ENCODE data around the gene PCDHGC3. TPM values are rescaled to one million over a fixed set of nuclear protein-coding genes. Genes with fewer than 3 reads are reported as not detected.

The PCDHGC3 gene
- total RNA-seq, 3 donors from 2014 or later = 0.22 to 0.55 (median 0.48) TPM

GRCh38 chr5:141490771-141491170 lies 15.0 kb downstream of the PCDHGC3 start:
- DNase-seq (no peak), ATAC-seq (no peak)
- Mint-ChIP-seq H3K4me3 (no peak overlapping the region), H3K36me3 (ENCODE audit: insufficient read depth) (no peaks in the 10 kb centered on the region), H3K27me3 (ENCODE audit: low read depth) (peaks cover 87% of the 10 kb centered on the region), H3K4me1 (ENCODE audit: low read depth) (peaks cover 14% of the 10 kb centered on the region), H3K9me3 (no peaks in the 10 kb centered on the region)

- Mint-ChIP-seq H3K4me1 (ENCODE audit: low read depth) (peaks cover 12% of the 10 kb centered on the region), H3K36me3 (ENCODE audit: insufficient read depth) (no peaks in the 10 kb centered on the region), H3K9me3 (no peaks in the 10 kb centered on the region), H3K27me3 (ENCODE audit: low read depth) (peaks cover 86% of the 10 kb centered on the region), H3K4me3 (peak overlapping the region; percentile 75)
- DNase-seq (no peak), ATAC-seq (no peak)
Measured at GRCh38 chr5:141491323-141492167, 15.8 kb downstream of the PCDHGC3 start.

GRCh38 chr5:141492168-141492885 lies 16.6 kb downstream of the PCDHGC3 start:
- Mint-ChIP-seq H3K9me3 (no peaks in the 10 kb centered on the region), H3K4me1 (ENCODE audit: low read depth) (peaks cover 11% of the 10 kb centered on the region), H3K27me3 (ENCODE audit: low read depth) (peaks cover 83% of the 10 kb centered on the region), H3K4me3 (peak overlapping the region; percentile 75), H3K36me3 (ENCODE audit: insufficient read depth) (no peaks in the 10 kb centered on the region)
- ATAC-seq (peak; percentile 43 to 50), DNase-seq (peak; percentile 21)

- Mint-ChIP-seq H3K36me3 (ENCODE audit: insufficient read depth) (no peaks in the 10 kb centered on the region), H3K27me3 (ENCODE audit: low read depth) (peaks cover 76% of the 10 kb centered on the region), H3K9me3 (no peaks in the 10 kb centered on the region), H3K4me3 (no peak overlapping the region), H3K4me1 (ENCODE audit: low read depth) (peaks cover 11% of the 10 kb centered on the region)
- ATAC-seq (no peak), DNase-seq (no peak)
Measured at GRCh38 chr5:141493500-141494422, 18.0 kb downstream of the PCDHGC3 start.

- peaks cover 70% of the 10 kb centered on the region for H3K27me3 Mint-ChIP-seq (ENCODE audit: low read depth)
- ATAC-seq = no peak
Measured at GRCh38 chr5:141494761-141495452, 19.1 kb downstream of the PCDHGC3 start.

GRCh38 chr5:141495453-141495811 lies 19.7 kb downstream of the PCDHGC3 start:
- H3K9me3 Mint-ChIP-seq = no peaks in the 10 kb centered on the region
- peaks cover 65% of the 10 kb centered on the region for H3K27me3 Mint-ChIP-seq (ENCODE audit: low read depth)
- H3K4me3 Mint-ChIP-seq = no peak overlapping the region
- DNase-seq = no peak
- ATAC-seq = no peak
- peaks cover 11% of the 10 kb centered on the region for H3K4me1 Mint-ChIP-seq (ENCODE audit: low read depth)
- H3K36me3 Mint-ChIP-seq (ENCODE audit: insufficient read depth) = no peaks in the 10 kb centered on the region

More at GRCh38 chr5:141494761-141495452, 19.1 kb downstream of the PCDHGC3 start:
- no peaks in the 10 kb centered on the region for H3K36me3 Mint-ChIP-seq (ENCODE audit: insufficient read depth)
- no peak for DNase-seq
- no peaks in the 10 kb centered on the region for H3K9me3 Mint-ChIP-seq
- H3K4me1 Mint-ChIP-seq (ENCODE audit: low read depth) = peaks cover 11% of the 10 kb centered on the region
- no peak overlapping the region for H3K4me3 Mint-ChIP-seq

- no peaks in the 10 kb centered on the region for H3K9me3 Mint-ChIP-seq
- no peak for ATAC-seq
- H3K4me3 Mint-ChIP-seq = no peak overlapping the region
- peaks cover 59% of the 10 kb centered on the region for H3K27me3 Mint-ChIP-seq (ENCODE audit: low read depth)
- H3K4me1 Mint-ChIP-seq (ENCODE audit: low read depth) = peaks cover 11% of the 10 kb centered on the region
- H3K36me3 Mint-ChIP-seq (ENCODE audit: insufficient read depth) = no peaks in the 10 kb centered on the region
- DNase-seq = no peak
Measured at GRCh38 chr5:141496038-141496437, 20.3 kb downstream of the PCDHGC3 start.

GRCh38 chr5:141501761-141502160 lies 26.0 kb downstream of the PCDHGC3 start:
- Mint-ChIP-seq H3K4me3 (no peak overlapping the region), H3K9me3 (no peaks in the 10 kb centered on the region), H3K27me3 (ENCODE audit: low read depth) (peaks cover 12% of the 10 kb centered on the region), H3K36me3 (ENCODE audit: insufficient read depth) (no peaks in the 10 kb centered on the region), H3K4me1 (ENCODE audit: low read depth) (no peaks in the 10 kb centered on the region)
- DNase-seq (no peak), ATAC-seq (no peak)

- no peak overlapping the region for H3K4me3 Mint-ChIP-seq
- DNase-seq (no peak), ATAC-seq (no peak)
- no peaks in the 10 kb centered on the region for H3K9me3 Mint-ChIP-seq
- no peaks in the 10 kb centered on the region for H3K36me3 Mint-ChIP-seq (ENCODE audit: insufficient read depth)
- peaks cover 3% of the 10 kb centered on the region for H3K27me3 Mint-ChIP-seq (ENCODE audit: low read depth)
- H3K4me1 Mint-ChIP-seq (ENCODE audit: low read depth) = no peaks in the 10 kb centered on the region
Measured at GRCh38 chr5:141503681-141504080, 27.9 kb downstream of the PCDHGC3 start.

GRCh38 chr5:141504216-141504615 lies 28.4 kb downstream of the PCDHGC3 start:
- Mint-ChIP-seq H3K36me3 (ENCODE audit: insufficient read depth) (no peaks in the 10 kb centered on the region), H3K4me3 (no peak overlapping the region), H3K9me3 (no peaks in the 10 kb centered on the region), H3K27me3 (ENCODE audit: low read depth) (no peaks in the 10 kb centered on the region), H3K4me1 (ENCODE audit: low read depth) (peaks cover 2% of the 10 kb centered on the region)
- ATAC-seq = no peak
- no peak for DNase-seq

GRCh38 chr5:141506381-141507155 lies 30.8 kb downstream of the PCDHGC3 start:
- ATAC-seq = no peak

GRCh38 chr5:141507387-141508091 lies 31.8 kb downstream of the PCDHGC3 start:
- ATAC-seq = no peak
- DNase-seq = no peak
- no peaks in the 10 kb centered on the region for H3K27me3 Mint-ChIP-seq (ENCODE audit: low read depth)
- no peak overlapping the region for H3K4me3 Mint-ChIP-seq
- H3K36me3 Mint-ChIP-seq (ENCODE audit: insufficient read depth) = no peaks in the 10 kb centered on the region
- H3K9me3 Mint-ChIP-seq = no peaks in the 10 kb centered on the region
- H3K4me1 Mint-ChIP-seq (ENCODE audit: low read depth) = peaks cover 8% of the 10 kb centered on the region

More at GRCh38 chr5:141506381-141507155, 30.8 kb downstream of the PCDHGC3 start:
- Mint-ChIP-seq H3K36me3 (ENCODE audit: insufficient read depth) (no peaks in the 10 kb centered on the region), H3K9me3 (no peaks in the 10 kb centered on the region), H3K4me1 (ENCODE audit: low read depth) (peaks cover 3% of the 10 kb centered on the region), H3K4me3 (no peak overlapping the region), H3K27me3 (ENCODE audit: low read depth) (no peaks in the 10 kb centered on the region)
- DNase-seq = no peak

GRCh38 chr5:141508440-141508797 lies 32.7 kb downstream of the PCDHGC3 start:
- H3K27me3 Mint-ChIP-seq (ENCODE audit: low read depth) = no peaks in the 10 kb centered on the region
- ATAC-seq = no peak
- peaks cover 14% of the 10 kb centered on the region for H3K4me1 Mint-ChIP-seq (ENCODE audit: low read depth)
- no peak for DNase-seq
- no peaks in the 10 kb centered on the region for H3K36me3 Mint-ChIP-seq (ENCODE audit: insufficient read depth)
- no peaks in the 10 kb centered on the region for H3K9me3 Mint-ChIP-seq
- no peak overlapping the region for H3K4me3 Mint-ChIP-seq

Measured in activated T-cell treated with anti-CD3 and anti-CD28 coated beads, Interleukin-2, amount 50 U/mL, for 4 hours (primary cell).